Heart right ventricle (tissue), 16 donors: Measurements from ENCODE around the gene ZNF618. TPM values are rescaled to one million over a fixed set of nuclear protein-coding genes. Genes with fewer than 3 reads are reported as not detected.

ENCODE experiments used
- ATAC-seq, 8 donors: fragments of 200-7000 bp; cut with Tn5 transposase; one replicate each; pipeline ENCODE4 v1.9.1; 2020; ENCODE audit warnings: mild to moderate bottlenecking in 8 of 8, moderate library complexity in 8 of 8, moderate number of reproducible peaks in 1 of 8
- DNase-seq, 2 donors: peaks; one replicate each; pipeline ENCODE4 v3.0.0-alpha.2; 2020
- H3K27ac ChIP-seq, 10 donors: fragments of 200-600 bp; sonication (generic) in 2 of 10; one replicate each; pipeline versions ENCODE4 v1.5.0 to v1.8.0; 2020 to 2022; ENCODE audit warnings: mild to moderate bottlenecking in 3 of 10
- H3K27me3 ChIP-seq, 7 donors: fragments of 200-600 bp; one replicate each; pipeline ENCODE4 v1.8.0; 2021 to 2022; ENCODE audit warnings: mild to moderate bottlenecking in 2 of 7
- H3K36me3 ChIP-seq, 9 donors: fragments of 200-600 bp; sonication (generic) in 1 of 9; one replicate each; pipeline versions ENCODE4 v1.5.0 to v1.8.0; 2020 to 2022; ENCODE audit warnings: mild to moderate bottlenecking in 2 of 9
- H3K4me1 ChIP-seq, 9 donors: fragments of 200-600 bp; sonication (generic) in 1 of 9; one replicate each; pipeline versions ENCODE4 v1.5.0 to v1.8.0; 2020 to 2022; ENCODE audit warnings: mild to moderate bottlenecking in 4 of 9
- H3K4me3 ChIP-seq, 10 donors: fragments of 200-600 bp; sonication (generic) in 2 of 10; one replicate each; pipeline versions ENCODE4 v1.5.0 to v1.8.0; 2020 to 2022; ENCODE audit warnings: mild to moderate bottlenecking in 7 of 10, moderate library complexity in 2 of 10
- H3K9me3 ChIP-seq, 11 donors: fragments of 200-600 bp in 10 of 11; sonication (generic) in 2 of 11; one replicate each; pipeline versions ENCODE4 v1.5.0 to v1.8.0; 2013 to 2022; ENCODE audit warnings: mild to moderate bottlenecking in 2 of 11, control low read depth in 1 of 11, moderate library complexity in 1 of 11
- WGBS, 2 donors: extraction: QIAGEN DNeasy Blood & Tissue Kit; methylation state at CpG; one replicate each; pipeline ENCODE4 v1.1.7; 2013; ENCODE audit warnings: inconsistent platforms in 1 of 2; 5-methylcytosine and 5-hydroxymethylcytosine counted together
- intact Hi-C, 10 donors: fragments of 100-400 bp; cut with DNase I; formaldehyde crosslinking; loops; one replicate each; pipeline versions ENCODE4 v1.11.1 to v1.14.2; 2022
- polyA plus RNA-seq, 2 donors: library from polyadenylated mRNA; stranded (reverse); fragments of 200-250 nt; gene quantifications; one replicate each; pipeline ENCODE4 v1.2.3, GENCODE V29; 2013
- total RNA-seq, 10 donors: library from RNA; stranded (reverse); fragmentation: NEBNext Ultra II Directional in 3 of 10; extraction: Animal tissue kit (Norgen Biotek cat#: 25700) in 3 of 10; gene quantifications; one replicate each; pipeline versions ENCODE4 v1.2.1 to v1.2.4, GENCODE V29; 2021 to 2023
- TF ChIP-seq, protein P1 (sequence below), 9 donors: fragments of 200-600 bp; sonication (generic) in 2 of 9; IDR thresholded peaks; one replicate each; pipeline versions ENCODE4 v1.5.0 to v1.8.0; 2021 to 2022; ENCODE audit warnings: antibody characterized with exemption in 9 of 9, mild to moderate bottlenecking in 5 of 9, moderate library complexity in 1 of 9
- donor health status: Arrhythmogenic right ventricular cardiomyopathy.
- donor health status: ischemic (EF 13 %, LVEDD 7.1; RV severe dilation, severe dysfunction).
- donor health status: healthy with polysubstance abuse.
- donor health status: DM: no; HTN: yes; CAD: no.
- donor health status: DM: no; HTN: no; CAD: no.
- donor health status: ischemic (EF 25% LVEDD 6.9; RV normal size, moderate dysfunction).
- donor health status: ischemic (EF 25% LVEDD 5.7; RV mildly dilated, moderate dysfunction).
- donor health status: healthy.
- donor health status: DM: yes; HTN: yes; CAD: no.
- donor health status: Ischemic cardiomyopathy.
- donor health status: ischemic (EF 35%, LVEDD 5.7; RV mildly dilated, moderate dysfunction).
- donor health status: nonischemic (EF 11% LVEDD 7.7; RV severe dilation, severe dysfunction).
- donor health status: DM: yes; HTN: yes; CAD: no.
- donor health status: PGD.
- donor health status: ischemic (EF 29% LVEDD 5.4; RV normal size, mild dysfunction).
- donor health status: nonischemic (EF 23%, LVEDD 6.1; RV moderate dilation, normal function).

ZNF618 gene
- total and polyA plus RNA-seq, 12 donors, result 0.59 to 2.5 (median 1.6) TPM

DNA sequence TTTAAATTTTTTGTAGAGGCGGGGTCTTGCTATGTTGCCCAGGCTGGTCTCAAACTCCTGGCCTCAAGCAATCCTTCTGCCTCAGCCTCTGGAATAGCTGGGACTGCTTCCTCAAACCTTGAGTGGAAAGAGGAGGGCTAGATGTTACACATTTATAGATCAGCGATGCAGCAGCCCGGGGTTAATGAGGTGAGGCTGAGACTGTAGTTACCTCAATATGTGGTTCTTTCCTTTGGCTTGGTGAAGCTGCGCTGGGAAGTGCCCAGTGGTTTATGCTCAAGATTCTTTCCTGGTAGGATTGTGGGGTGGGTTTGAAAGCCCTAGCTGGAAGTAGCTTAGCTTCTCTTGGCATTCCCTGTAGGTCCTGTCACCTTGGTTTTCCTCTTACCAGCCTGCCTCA is 22.5 kb downstream of the ZNF618 start:
- TF ChIP-seq, protein P1, sequence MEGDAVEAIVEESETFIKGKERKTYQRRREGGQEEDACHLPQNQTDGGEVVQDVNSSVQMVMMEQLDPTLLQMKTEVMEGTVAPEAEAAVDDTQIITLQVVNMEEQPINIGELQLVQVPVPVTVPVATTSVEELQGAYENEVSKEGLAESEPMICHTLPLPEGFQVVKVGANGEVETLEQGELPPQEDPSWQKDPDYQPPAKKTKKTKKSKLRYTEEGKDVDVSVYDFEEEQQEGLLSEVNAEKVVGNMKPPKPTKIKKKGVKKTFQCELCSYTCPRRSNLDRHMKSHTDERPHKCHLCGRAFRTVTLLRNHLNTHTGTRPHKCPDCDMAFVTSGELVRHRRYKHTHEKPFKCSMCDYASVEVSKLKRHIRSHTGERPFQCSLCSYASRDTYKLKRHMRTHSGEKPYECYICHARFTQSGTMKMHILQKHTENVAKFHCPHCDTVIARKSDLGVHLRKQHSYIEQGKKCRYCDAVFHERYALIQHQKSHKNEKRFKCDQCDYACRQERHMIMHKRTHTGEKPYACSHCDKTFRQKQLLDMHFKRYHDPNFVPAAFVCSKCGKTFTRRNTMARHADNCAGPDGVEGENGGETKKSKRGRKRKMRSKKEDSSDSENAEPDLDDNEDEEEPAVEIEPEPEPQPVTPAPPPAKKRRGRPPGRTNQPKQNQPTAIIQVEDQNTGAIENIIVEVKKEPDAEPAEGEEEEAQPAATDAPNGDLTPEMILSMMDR (IDR thresholded peaks at IDR 0.05), result no peak
- no peak overlapping the region for H3K4me3 ChIP-seq
- H3K27me3 ChIP-seq, result no peaks in the 10 kb centered on the region
- intact Hi-C loops, result no loop called here
- H3K4me1 ChIP-seq, result peaks cover 0 to 7% (median 0%) of the 10 kb centered on the region in 9 donors
- peaks cover 0 to 3% (median 0%) of the 10 kb centered on the region in 9 donors for H3K36me3 ChIP-seq
- peaks cover 0 to 20% (median 6%) of the 10 kb centered on the region in 11 donors for H3K9me3 ChIP-seq
- DNase-seq, result no peak
- 97 to 100% methylated on average over 4 of the region's 4 CpGs for WGBS, 2 donors
- ATAC-seq, result no peak
- no peak overlapping the region for H3K27ac ChIP-seq

DNA sequence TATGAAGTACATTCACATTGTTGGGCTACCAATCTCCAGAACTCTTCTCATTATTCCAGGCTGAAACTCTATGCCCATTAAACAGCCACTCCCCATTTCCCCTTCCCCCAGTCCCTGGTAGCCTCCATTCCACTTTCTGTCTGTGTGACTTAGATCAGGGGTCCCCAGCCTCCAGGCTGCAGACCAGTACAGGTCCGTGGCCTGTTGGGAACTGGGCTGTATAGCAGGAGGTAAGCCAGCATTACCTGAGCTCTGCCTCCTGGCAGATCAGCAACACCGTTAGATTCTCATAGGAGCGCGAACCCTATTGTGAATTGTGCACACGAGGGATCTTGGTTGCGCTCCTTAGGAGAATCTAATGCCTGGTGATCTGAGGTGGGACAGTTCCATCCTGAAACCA is 23.1 kb downstream of the ZNF618 start:
- TF ChIP-seq, protein P1 (IDR thresholded peaks at IDR 0.05), result no peak
- intact Hi-C loops, result no loop called here
- WGBS, 2 donors, result 97 to 98% methylated on average over 6 of the region's 6 CpGs
- DNase-seq (no peak), ATAC-seq (no peak)
- peaks cover 0 to 7% (median 0%) of the 10 kb centered on the region in 9 donors for H3K4me1 ChIP-seq
- peaks cover 0 to 3% (median 0%) of the 10 kb centered on the region in 9 donors for H3K36me3 ChIP-seq
- no peak overlapping the region for H3K4me3 ChIP-seq
- peaks cover 0 to 27% (median 6%) of the 10 kb centered on the region in 11 donors for H3K9me3 ChIP-seq
- no peaks in the 10 kb centered on the region for H3K27me3 ChIP-seq
- no peak overlapping the region for H3K27ac ChIP-seq

DNA sequence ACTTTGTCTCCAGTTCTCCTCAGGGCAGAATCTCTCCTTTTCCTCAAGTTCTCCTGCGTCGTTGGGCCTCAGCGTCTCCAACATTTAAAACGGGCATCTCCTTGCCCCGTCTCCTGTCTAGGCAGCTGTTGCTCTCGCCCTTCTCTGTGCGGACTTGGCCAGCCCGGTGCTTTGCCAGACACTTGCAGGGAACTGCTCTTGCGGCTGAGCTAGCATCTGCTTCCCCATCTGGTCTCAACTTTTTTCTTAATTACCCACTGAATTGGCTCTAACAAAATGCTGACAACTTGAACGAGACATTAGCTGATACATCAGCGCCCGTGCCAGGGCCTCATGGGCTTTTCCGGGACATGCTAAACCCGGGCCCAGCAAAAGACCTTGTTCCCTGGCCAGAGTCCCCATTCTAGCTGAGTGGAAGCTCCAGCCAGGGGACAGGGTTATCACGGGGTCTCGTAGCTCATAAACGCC is 25.1 kb downstream of the ZNF618 start:
- H3K4me3 ChIP-seq, result no peak overlapping the region
- 86 to 89% methylated on average over 17 of the region's 17 CpGs for WGBS, 2 donors
- intact Hi-C loops, result no loop called here
- peaks cover 0 to 8% (median 0%) of the 10 kb centered on the region in 9 donors for H3K4me1 ChIP-seq
- DNase-seq (no peak), ATAC-seq (peak in 1 of 8 donors; percentile 20)
- TF ChIP-seq, protein P1 (IDR thresholded peaks at IDR 0.05), result no peak
- H3K9me3 ChIP-seq, result peaks cover 0 to 28% (median 5%) of the 10 kb centered on the region in 11 donors
- no peaks in the 10 kb centered on the region for H3K27me3 ChIP-seq
- H3K36me3 ChIP-seq, result peaks cover 0 to 2% (median 0%) of the 10 kb centered on the region in 9 donors
- no peak overlapping the region for H3K27ac ChIP-seq

DNA sequence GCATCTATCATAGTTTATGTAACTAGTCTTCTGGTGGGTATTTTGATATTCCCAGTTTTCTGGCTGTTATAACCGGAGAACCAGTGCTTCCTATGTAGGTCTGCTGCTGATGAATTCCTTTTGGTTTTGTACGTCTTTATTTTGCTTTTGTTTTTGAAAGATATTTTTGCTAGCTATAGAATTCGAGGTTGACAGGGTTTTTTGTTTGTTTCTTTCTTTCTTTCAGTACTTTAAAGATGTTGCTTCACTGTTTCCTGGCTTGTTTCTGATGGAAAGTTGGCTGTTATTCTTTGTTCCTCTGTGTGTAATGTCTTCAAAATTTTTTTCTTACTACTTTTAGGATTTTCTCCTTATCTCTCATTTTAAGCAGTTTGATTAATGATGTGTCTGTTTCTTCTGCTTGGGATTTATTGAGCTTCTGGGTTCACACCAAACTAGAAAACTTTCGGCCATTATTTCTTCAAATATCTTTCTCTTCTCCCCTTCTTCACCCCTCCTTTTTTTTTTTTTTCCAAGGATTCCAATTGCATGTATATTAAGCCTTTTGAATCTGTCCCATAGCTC is 27.5 kb downstream of the ZNF618 start:
- H3K4me3 ChIP-seq, result no peak overlapping the region
- no peaks in the 10 kb centered on the region for H3K36me3 ChIP-seq
- TF ChIP-seq, protein P1 (IDR thresholded peaks at IDR 0.05), result no peak
- peaks cover 0 to 11% (median 0%) of the 10 kb centered on the region in 9 donors for H3K4me1 ChIP-seq
- intact Hi-C loops, result no loop called here
- no peak overlapping the region for H3K27ac ChIP-seq
- H3K27me3 ChIP-seq, result no peaks in the 10 kb centered on the region
- WGBS, 2 donors, result 92 to 94% methylated on average over 4 of the region's 4 CpGs
- peaks cover 0 to 23% (median 5%) of the 10 kb centered on the region in 11 donors for H3K9me3 ChIP-seq
- DNase-seq (no peak), ATAC-seq (no peak)
